ENCODE measurements around the gene ZNF385B. TPM values are rescaled to one million over a fixed set of nuclear protein-coding genes. Genes with fewer than 3 reads are reported as not detected.

ZNF385B gene
- total and polyA plus RNA-seq, 4 donors, result 13.5 to 70.8 (median 45.2) TPM

DNA sequence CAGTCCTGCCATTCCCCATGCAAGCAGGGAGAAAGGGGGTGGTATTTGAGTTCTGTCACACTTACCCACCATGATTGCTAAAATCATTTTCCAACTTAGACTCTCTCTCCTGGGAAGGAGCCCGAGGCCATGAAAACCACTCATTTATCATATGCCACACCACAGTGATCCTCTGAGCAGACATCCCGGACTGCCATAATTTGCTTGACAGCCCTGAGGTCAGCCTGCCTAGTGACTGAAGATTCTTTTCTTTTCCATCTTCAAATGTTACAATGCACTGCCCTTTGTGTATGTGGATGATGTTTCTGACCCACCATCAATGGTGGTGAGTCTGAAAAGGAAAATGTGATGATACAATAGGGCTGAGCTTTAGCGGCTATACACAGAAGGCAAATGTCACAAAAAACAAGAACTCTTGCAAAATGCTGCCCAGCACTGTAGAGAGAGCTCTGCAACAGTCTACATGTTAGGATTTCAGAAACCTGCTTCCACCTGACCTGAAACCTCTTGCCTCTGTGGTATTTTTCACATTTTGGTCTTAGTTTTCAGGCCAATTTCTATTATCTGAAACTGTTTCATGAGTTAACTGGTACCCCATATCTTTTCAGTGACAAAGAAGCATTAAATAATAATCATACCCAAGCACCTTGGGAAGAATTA, 272.8 kb downstream of the ZNF385B start:
- WGBS, 2 donors, result 64 to 68% methylated on average over 3 of the region's 3 CpGs
- no peak for DNase-seq
- H3K9me3 ChIP-seq (ENCODE audit: control insufficient read depth in 4 of 4, insufficient read depth in 3 of 4, low read length in 3 of 4), result no peaks in the 10 kb centered on the region
- no peak for ATAC-seq (ENCODE audit: insufficient read depth, low FRiP score)
- H3K4me1 ChIP-seq (ENCODE audit: control insufficient read depth in 5 of 5, insufficient read depth in 5 of 5, low read length in 5 of 5), result peaks cover 0 to 7% (median 0%) of the 10 kb centered on the region in 5 donors
- H3K36me3 ChIP-seq (ENCODE audit: control insufficient read depth in 4 of 4, insufficient read depth in 4 of 4, low read length in 4 of 4), result no peaks in the 10 kb centered on the region
- no peak overlapping the region for H3K4me3 ChIP-seq
- H3K27me3 ChIP-seq (ENCODE audit: control insufficient read depth in 3 of 3, insufficient read depth in 3 of 3, low read length in 2 of 3), result no peaks in the 10 kb centered on the region
- TF ChIP-seq, protein P1, sequence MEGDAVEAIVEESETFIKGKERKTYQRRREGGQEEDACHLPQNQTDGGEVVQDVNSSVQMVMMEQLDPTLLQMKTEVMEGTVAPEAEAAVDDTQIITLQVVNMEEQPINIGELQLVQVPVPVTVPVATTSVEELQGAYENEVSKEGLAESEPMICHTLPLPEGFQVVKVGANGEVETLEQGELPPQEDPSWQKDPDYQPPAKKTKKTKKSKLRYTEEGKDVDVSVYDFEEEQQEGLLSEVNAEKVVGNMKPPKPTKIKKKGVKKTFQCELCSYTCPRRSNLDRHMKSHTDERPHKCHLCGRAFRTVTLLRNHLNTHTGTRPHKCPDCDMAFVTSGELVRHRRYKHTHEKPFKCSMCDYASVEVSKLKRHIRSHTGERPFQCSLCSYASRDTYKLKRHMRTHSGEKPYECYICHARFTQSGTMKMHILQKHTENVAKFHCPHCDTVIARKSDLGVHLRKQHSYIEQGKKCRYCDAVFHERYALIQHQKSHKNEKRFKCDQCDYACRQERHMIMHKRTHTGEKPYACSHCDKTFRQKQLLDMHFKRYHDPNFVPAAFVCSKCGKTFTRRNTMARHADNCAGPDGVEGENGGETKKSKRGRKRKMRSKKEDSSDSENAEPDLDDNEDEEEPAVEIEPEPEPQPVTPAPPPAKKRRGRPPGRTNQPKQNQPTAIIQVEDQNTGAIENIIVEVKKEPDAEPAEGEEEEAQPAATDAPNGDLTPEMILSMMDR (IDR thresholded peaks at IDR 0.05; ENCODE audit: control extremely low read depth, extremely low read depth), result no peak
- H3K27ac ChIP-seq (ENCODE audit: low read depth in 1 of 2, low read length in 1 of 2), result no peak overlapping the region
- H3K9ac ChIP-seq (ENCODE audit: insufficient read depth in 1 of 2, low read length in 2 of 2), result no peak overlapping the region

DNA sequence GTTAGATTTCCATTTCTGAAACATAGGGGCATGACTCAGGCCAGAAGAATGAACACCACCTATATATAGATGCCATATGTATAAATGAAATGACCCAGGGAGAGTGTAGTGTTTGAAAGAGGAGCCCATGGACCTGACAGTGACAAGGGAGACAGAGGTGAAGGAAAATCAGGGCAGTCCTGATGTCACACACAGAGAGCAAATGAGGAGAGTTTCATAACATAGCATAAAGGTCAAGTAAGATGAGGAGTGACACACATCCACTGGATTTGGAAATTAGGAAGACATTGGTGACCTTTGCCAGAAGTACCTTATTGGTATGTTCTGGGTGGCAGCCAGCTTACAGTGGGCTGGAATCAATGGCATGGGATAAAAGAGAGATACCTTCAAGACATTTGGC, 276.7 kb downstream of the ZNF385B start:
- DNase-seq, result no peak
- Histone ChIP-seq H3K27ac (ENCODE audit: low read depth in 1 of 2, low read length in 1 of 2) (no peak overlapping the region), H3K9ac (ENCODE audit: insufficient read depth in 1 of 2, low read length in 2 of 2) (no peak overlapping the region), H3K4me1 (ENCODE audit: control insufficient read depth in 5 of 5, insufficient read depth in 5 of 5, low read length in 5 of 5) (peaks cover 0 to 14% (median 0%) of the 10 kb centered on the region in 5 donors), H3K27me3 (ENCODE audit: control insufficient read depth in 3 of 3, insufficient read depth in 3 of 3, low read length in 2 of 3) (no peaks in the 10 kb centered on the region), H3K4me3 (no peak overlapping the region), H3K9me3 (ENCODE audit: control insufficient read depth in 4 of 4, insufficient read depth in 3 of 4, low read length in 3 of 4) (no peaks in the 10 kb centered on the region), H3K36me3 (ENCODE audit: control insufficient read depth in 4 of 4, insufficient read depth in 4 of 4, low read length in 4 of 4) (no peaks in the 10 kb centered on the region)
- no peak for ATAC-seq (ENCODE audit: insufficient read depth, low FRiP score)
- TF ChIP-seq, protein P1 (IDR thresholded peaks at IDR 0.05; ENCODE audit: control extremely low read depth, extremely low read depth), result no peak

- Histone ChIP-seq H3K4me1 (ENCODE audit: control insufficient read depth in 5 of 5, insufficient read depth in 5 of 5, low read length in 5 of 5) (peaks cover 0 to 8% (median 0%) of the 10 kb centered on the region in 5 donors), H3K27ac (ENCODE audit: low read depth in 1 of 2, low read length in 1 of 2) (no peak overlapping the region), H3K4me3 (no peak overlapping the region), H3K36me3 (ENCODE audit: control insufficient read depth in 4 of 4, insufficient read depth in 4 of 4, low read length in 4 of 4) (no peaks in the 10 kb centered on the region), H3K27me3 (ENCODE audit: control insufficient read depth in 3 of 3, insufficient read depth in 3 of 3, low read length in 2 of 3) (no peaks in the 10 kb centered on the region), H3K9ac (ENCODE audit: insufficient read depth in 1 of 2, low read length in 2 of 2) (no peak overlapping the region), H3K9me3 (ENCODE audit: control insufficient read depth in 4 of 4, insufficient read depth in 3 of 4, low read length in 3 of 4) (no peaks in the 10 kb centered on the region)
- TF ChIP-seq, protein P1 (IDR thresholded peaks at IDR 0.05; ENCODE audit: control extremely low read depth, extremely low read depth), result no peak
- DNase-seq (no peak), ATAC-seq (ENCODE audit: insufficient read depth, low FRiP score) (no peak)
- 68 to 81% methylated on average over 1 of the region's 1 CpG for WGBS, 2 donors
These were observed 279.8 kb downstream of the ZNF385B start for GRCh38 chr2:179581605-179582004.

All from lung (tissue), 12 donors.